DMS153 (cell line): ENCODE results near the gene CDC42EP2.

Experiments
- DNase-seq: peaks from one replicate; lab custom pipeline; 2025; lab: John Stamatoyannopoulos, UW

Gene CDC42EP2

GRCh38 chr11:65298131-65298535 is 16.5 kb upstream of the CDC42EP2 start:
- no peak for DNase-seq

GRCh38 chr11:65298655-65299179 is 15.9 kb upstream of the CDC42EP2 start:
- no peak for DNase-seq

GRCh38 chr11:65300621-65301275 is 13.9 kb upstream of the CDC42EP2 start:
- DNase-seq: no peak

- DNase-seq: no peak
Observed at GRCh38 chr11:65301491-65302329, 13.0 kb upstream of the CDC42EP2 start.

- no peak for DNase-seq
Observed at GRCh38 chr11:65303555-65303954, 11.1 kb upstream of the CDC42EP2 start.

- DNase-seq: no peak
Observed at GRCh38 chr11:65304110-65304509, 10.6 kb upstream of the CDC42EP2 start.

- DNase-seq: no peak
Observed at GRCh38 chr11:65304613-65305012, 10.1 kb upstream of the CDC42EP2 start.

- no peak for DNase-seq
Observed at GRCh38 chr11:65305501-65306268, 9.0 kb upstream of the CDC42EP2 start.

- no peak for DNase-seq
Observed at GRCh38 chr11:65307298-65308229, 7.1 kb upstream of the CDC42EP2 start.

- no peak for DNase-seq
Observed at GRCh38 chr11:65308281-65308891, 6.3 kb upstream of the CDC42EP2 start.

- DNase-seq: no peak
Observed at GRCh38 chr11:65309006-65309405, 5.7 kb upstream of the CDC42EP2 start.

- no peak for DNase-seq
Observed at GRCh38 chr11:65310215-65310614, 4.5 kb upstream of the CDC42EP2 start.

- no peak for DNase-seq
Observed at GRCh38 chr11:65310736-65311135, 3.9 kb upstream of the CDC42EP2 start.

- DNase-seq: no peak
Observed at GRCh38 chr11:65311170-65311678, 3.4 kb upstream of the CDC42EP2 start.

- DNase-seq: peak; percentile 15
Observed at GRCh38 chr11:65315204-65315865, 669 bp downstream of the CDC42EP2 start.

GRCh38 chr11:65315866-65316226 is 1.2 kb downstream of the CDC42EP2 start:
- DNase-seq: no peak

- no peak for DNase-seq
Observed at GRCh38 chr11:65316227-65317024, 1.8 kb downstream of the CDC42EP2 start.

GRCh38 chr11:65317025-65317786 is 2.5 kb downstream of the CDC42EP2 start:
- peak; percentile 39 for DNase-seq
